GM12878 (cell line): Measurements from ENCODE around the gene MMEL1. TPM values are rescaled to one million over a fixed set of nuclear protein-coding genes. Genes with fewer than 3 reads are reported as not detected.

ENCODE experiments used
- ATF2 ChIP-seq: IDR thresholded peaks from 2 replicates; pipeline ENCODE4 v1.6.1; 2012; ENCODE audit warnings: low read length, inconsistent platforms
- CBFB ChIP-seq: IDR thresholded peaks from 2 replicates; pipeline ENCODE4 v1.6.1; 2016; ENCODE audit warnings: antibody characterized with exemption, low read depth
- CHD4 ChIP-seq: fragments of 200-600 bp; sonication (generic); IDR thresholded peaks from 2 replicates; pipeline ENCODE4 v1.6.1; 2016; ENCODE audit warnings: mild to moderate bottlenecking
- CREM ChIP-seq: IDR thresholded peaks from 2 replicates; pipeline ENCODE4 v1.6.1; 2014; ENCODE audit warnings: antibody characterized with exemption, low read depth
- CTCF ChIP-seq, 3 experiments: IDR thresholded peaks in 2 of 3; conservative IDR thresholded peaks in 1 of 3; 2 replicates each; pipeline ENCODE4 v1.5.1; 2011; ENCODE audit warnings: low read depth in 3 of 3, low read length in 3 of 3, mild to moderate bottlenecking in 3 of 3, control low read depth in 2 of 3, moderate library complexity in 2 of 3, inconsistent platforms in 1 of 3, mixed read lengths in 1 of 3; ENCODE audit not compliant: control insufficient read depth in 2 of 3, insufficient read depth in 1 of 3; ENCODE audit errors: extremely low read depth in 1 of 3
- KLF5 ChIP-seq: fragments of 450-650 bp; IDR thresholded peaks from 2 replicates; pipeline ENCODE4 v1.6.1; 2014; ENCODE audit warnings: mild to moderate bottlenecking; ENCODE audit not compliant: partially characterized antibody
- MTA2 ChIP-seq: fragments of 450-650 bp; IDR thresholded peaks from 2 replicates; pipeline ENCODE4 v1.6.1; 2016; ENCODE audit warnings: low read depth, mild to moderate bottlenecking, moderate library complexity
- MTA3 ChIP-seq: IDR thresholded peaks from 2 replicates; pipeline ENCODE4 v1.6.1; 2012; ENCODE audit warnings: low read length, inconsistent platforms, borderline replicate concordance
- MXI1 ChIP-seq: fragments of 150-350 bp; IDR thresholded peaks from 2 replicates; pipeline ENCODE4 v1.6.1; 2011; ENCODE audit warnings: low read depth, mild to moderate bottlenecking, inconsistent platforms, low read length, improper control_type of control experiment
- MYC ChIP-seq: IDR thresholded peaks from 2 replicates; pipeline ENCODE4 v1.6.1; 2011; ENCODE audit warnings: mild to moderate bottlenecking, low read length, moderate library complexity, inconsistent platforms; ENCODE audit not compliant: insufficient read depth, insufficient replicate concordance, insufficient read length, severe bottlenecking
- NFXL1 ChIP-seq: fragments of 450-650 bp; IDR thresholded peaks from 2 replicates; pipeline ENCODE4 v1.6.1; 2017; ENCODE audit warnings: antibody characterized with exemption, mild to moderate bottlenecking, borderline replicate concordance
- PAX5 ChIP-seq: IDR thresholded peaks from 2 replicates; pipeline ENCODE4 v1.6.1; 2011; ENCODE audit warnings: low read depth, low read length, borderline replicate concordance
- PKNOX1 ChIP-seq: fragments of 450-650 bp; IDR thresholded peaks from 2 replicates; pipeline ENCODE4 v1.6.1; 2016; ENCODE audit warnings: mild to moderate bottlenecking
- PML ChIP-seq: IDR thresholded peaks from 2 replicates; pipeline ENCODE4 v1.6.1; 2012; ENCODE audit warnings: low read length, inconsistent platforms
- POLR2AphosphoS5 ChIP-seq: IDR thresholded peaks from 2 replicates; pipeline ENCODE4 v1.6.1; 2011; ENCODE audit warnings: mild to moderate bottlenecking, low read length, inconsistent platforms
- POU2F2 ChIP-seq: IDR thresholded peaks from 3 replicates; pipeline ENCODE4 v1.6.1; 2011; ENCODE audit warnings: low read depth, mild to moderate bottlenecking, low read length, borderline replicate concordance
- SIX5 ChIP-seq: IDR thresholded peaks from 2 replicates; pipeline ENCODE4 v1.6.1; 2011; ENCODE audit warnings: mild to moderate bottlenecking, low read depth, low read length, moderate library complexity; ENCODE audit not compliant: severe bottlenecking
- ZBTB11 ChIP-seq: fragments of 450-650 bp; formaldehyde crosslinking; IDR thresholded peaks from 2 replicates; pipeline ENCODE4 v1.5.0; 2022; ENCODE audit warnings: mild to moderate bottlenecking, missing genetic modification characterization
- ZNF217 ChIP-seq: fragments of 450-650 bp; IDR thresholded peaks from 2 replicates; pipeline ENCODE4 v1.6.1; 2017; ENCODE audit warnings: antibody characterized with exemption, mild to moderate bottlenecking
- ZNF622 ChIP-seq: fragments of 450-650 bp; IDR thresholded peaks from 2 replicates; pipeline ENCODE4 v1.6.1; 2017; ENCODE audit warnings: mild to moderate bottlenecking, inconsistent platforms
- ZSCAN29 ChIP-seq: fragments of 450-650 bp; IDR thresholded peaks from 2 replicates; pipeline ENCODE4 v1.6.1; 2017; ENCODE audit warnings: mild to moderate bottlenecking, moderate library complexity
- ZZZ3 ChIP-seq: IDR thresholded peaks from 2 replicates; pipeline ENCODE4 v1.6.1; 2011; ENCODE audit warnings: low read depth; ENCODE audit not compliant: control insufficient read depth, insufficient read length
- polyA plus RNA-seq, 11 experiments: library from polyadenylated mRNA; depleted of rRNA in 4 of 11; unstranded in 6 of 11; stranded (reverse) in 5 of 11; fragments of >200 nt; fragmentation: Nextera tagmentation in 4 of 11; fragmentation: Illumina TruSeq in 1 of 11; extraction: Ambion mirVana in 4 of 11; extraction: Trizol in 1 of 11; gene quantifications; 1 replicate in 1 of 11; 2 replicates in 10 of 11; pipeline versions ENCODE4 v1.2.1 to v1.2.3, GENCODE V29; 2011 to 2016; ENCODE audit warnings: inconsistent platforms in 2 of 11, missing spikeins in 2 of 11, low read depth in 1 of 11
- total RNA-seq, 4 experiments: library from RNA; depleted of rRNA in 3 of 4; stranded (reverse); fragments of >200 nt in 3 of 4; fragmentation: Illumina TruSeq in 1 of 4; extraction: Trizol in 1 of 4; gene quantifications; 2 replicates each; pipeline versions ENCODE4 v1.2.1 to v1.2.3, GENCODE V29; 2013 to 2021

The MMEL1 gene
- total and polyA plus RNA-seq, 10 of the 15 experiments (the other 5 are each of a cell fraction or from before 2014, with no cell fraction given) = 0.11 TPM; not detected in 9

- peak; percentile 45; the same call in 1 of the 2 replicates for TF ChIP-seq MTA2
- TF ChIP-seq PML = no peak
- TF ChIP-seq POU2F2 = peak; percentile 33; the same call in 2 of the 3 replicates
- no peak for TF ChIP-seq SIX5
- TF ChIP-seq ZZZ3 = no peak
- TF ChIP-seq CHD4 = no peak
- no peak; the same call in 1 of the 2 replicates for TF ChIP-seq ZNF622
- TF ChIP-seq CREM = no peak
- TF ChIP-seq ZNF217 = no peak
- no peak; the same call in 1 of the 2 replicates for TF ChIP-seq CBFB
- no peak for TF ChIP-seq ZSCAN29
- no peak for TF ChIP-seq KLF5
- TF ChIP-seq ZBTB11 (CRISPR knock-in tag) = no peak
- TF ChIP-seq MXI1 = peak; percentile 64; the same call in 1 of the 2 replicates
- TF ChIP-seq NFXL1 = no peak
- no peak for TF ChIP-seq PAX5
- no peak for TF ChIP-seq ATF2
- TF ChIP-seq POLR2AphosphoS5 = peak; percentile 85
- peak in 1 of 3 experiments; percentile 35; a peak in 2 of 6 replicates for TF ChIP-seq CTCF (IDR thresholded peaks at IDR 0.05 in 2 of 3, conservative IDR thresholded peaks at IDR 0.05 in 1 of 3; ENCODE audit: control insufficient read depth in 2 of 3, extremely low read depth in 1 of 3, insufficient read depth in 1 of 3, low read depth in 3 of 3, low read length in 3 of 3)
- no peak for TF ChIP-seq MYC
- no peak for TF ChIP-seq MTA3
- TF ChIP-seq PKNOX1 = no peak
Observed at GRCh38 chr1:2585318-2586092, 47.3 kb downstream of the MMEL1 start (continued).
